ENCODE data around the gene STX7.

The STX7 gene

DNA sequence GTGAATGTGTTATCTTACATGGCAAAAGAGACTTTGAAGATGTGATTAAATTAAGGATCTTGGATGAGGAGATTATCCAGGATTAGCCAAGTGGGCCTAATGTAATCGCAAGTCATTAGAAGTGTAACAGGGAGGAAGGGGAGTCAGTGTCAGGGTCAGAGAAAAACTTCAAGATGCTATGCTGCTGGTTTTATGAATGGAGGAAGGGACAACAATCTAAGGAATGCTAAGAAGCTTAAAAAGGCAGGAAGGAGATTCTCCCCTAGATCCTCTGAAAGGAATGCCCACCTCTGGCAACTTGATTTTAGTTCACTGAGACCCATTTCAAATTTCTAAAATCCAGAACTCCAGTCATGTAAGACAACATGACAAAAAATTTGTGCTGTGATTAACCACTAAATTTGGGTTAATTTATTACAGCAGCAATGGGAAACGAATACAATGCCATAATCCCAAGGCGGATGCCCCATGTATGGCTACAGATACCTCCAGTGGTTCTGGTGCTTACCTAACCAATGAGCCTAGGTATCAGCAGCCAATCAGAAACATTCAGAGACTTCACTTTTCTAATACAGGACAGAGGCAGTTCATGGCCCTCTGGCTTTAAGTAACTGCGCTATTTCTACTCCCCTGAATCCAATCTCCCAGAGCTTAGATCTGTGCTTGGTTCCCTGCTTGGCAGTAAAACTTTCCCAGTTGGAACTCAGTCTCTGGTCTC, 36.0 kb upstream of the STX7 start (continued):
- TF ChIP-seq, protein P1, sequence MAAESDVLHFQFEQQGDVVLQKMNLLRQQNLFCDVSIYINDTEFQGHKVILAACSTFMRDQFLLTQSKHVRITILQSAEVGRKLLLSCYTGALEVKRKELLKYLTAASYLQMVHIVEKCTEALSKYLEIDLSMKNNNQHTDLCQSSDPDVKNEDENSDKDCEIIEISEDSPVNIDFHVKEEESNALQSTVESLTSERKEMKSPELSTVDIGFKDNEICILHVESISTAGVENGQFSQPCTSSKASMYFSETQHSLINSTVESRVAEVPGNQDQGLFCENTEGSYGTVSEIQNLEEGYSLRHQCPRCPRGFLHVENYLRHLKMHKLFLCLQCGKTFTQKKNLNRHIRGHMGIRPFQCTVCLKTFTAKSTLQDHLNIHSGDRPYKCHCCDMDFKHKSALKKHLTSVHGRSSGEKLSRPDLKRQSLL (tag by site-specific recombination; IDR thresholded peaks at IDR 0.05) = no peak
- TF ChIP-seq ZNF629 (tag by site-specific recombination; IDR thresholded peaks at IDR 0.05) = no peak

DNA sequence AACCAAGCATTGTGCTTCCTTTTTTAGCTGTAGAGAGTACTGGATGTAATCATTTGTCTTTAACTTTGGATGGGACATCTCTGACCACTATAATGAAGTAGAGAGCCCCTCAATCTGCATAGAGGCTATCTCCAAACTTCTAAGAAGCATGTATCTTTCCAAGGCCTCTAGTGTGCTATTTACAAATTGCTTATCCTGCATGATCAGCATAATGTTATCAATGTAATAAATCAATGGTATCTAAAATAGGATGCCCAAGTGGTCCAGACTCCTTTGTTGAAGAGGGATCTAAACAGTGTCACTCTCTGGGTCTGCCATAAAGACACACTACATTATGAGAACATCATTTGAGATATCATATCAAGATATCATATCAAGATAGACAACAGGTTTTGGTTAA, 31.9 kb upstream of the STX7 start:
- ChIA-PET POLR2A (no interaction called here), CTCF (interaction anchor here (0.6 to 2.4 kb wide), 2 partner anchors 14 to 110 kb away, joined by 3 to 20 read pairs; no protein-coding TSS in a partner anchor)
- no peak for TF ChIP-seq ZNF221 (tag by site-specific recombination; IDR thresholded peaks at IDR 0.05; ENCODE audit: borderline replicate concordance)
- Histone ChIP-seq H3K27ac (ENCODE audit: extremely low read depth, low read depth, low read length) (no peak overlapping the region), H3K4me1 (ENCODE audit: control insufficient read depth, insufficient read depth, low read length) (no peaks in the 10 kb centered on the region), H3K9me3 (ENCODE audit: control insufficient read depth, insufficient read depth, low read depth, low read length) (no peaks in the 10 kb centered on the region), H3K36me3 (ENCODE audit: control insufficient read depth in 2 of 2, insufficient read depth in 1 of 2, low read length in 2 of 2) (no peaks in the 10 kb centered on the region), H3K4me3 (ENCODE audit: low read depth, low read length) (no peak overlapping the region)

DNA sequence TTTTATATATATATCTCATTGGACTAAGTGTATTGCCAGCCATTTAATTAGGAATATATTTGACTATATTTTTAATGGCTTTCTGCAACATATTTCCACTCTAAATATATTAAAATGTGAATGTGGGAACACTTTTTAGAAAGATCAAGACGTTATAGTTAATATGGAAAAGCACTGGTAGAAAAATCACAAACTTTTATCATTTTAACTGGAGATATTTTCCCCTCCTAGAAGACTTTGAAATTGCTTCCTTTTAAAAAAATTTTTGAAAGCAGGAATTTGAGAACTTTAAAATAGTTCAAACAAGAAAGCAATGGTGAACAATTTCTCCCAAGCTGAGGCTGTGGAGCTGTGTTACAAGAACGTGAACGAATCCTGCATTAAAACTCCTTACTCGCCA, 25.1 kb upstream of the STX7 start, which contains the start of gene TAAR9:
TSS of gene TAAR9 (plus strand) at position 301 of the 400 bp plus-strand sequence. CDS start at position 314, 13 bp downstream.
- H3K36me3 ChIP-seq (ENCODE audit: control insufficient read depth in 2 of 2, insufficient read depth in 1 of 2, low read length in 2 of 2) = no peaks in the 10 kb centered on the region
- TF ChIP-seq ZNF544 (tag by site-specific recombination; IDR thresholded peaks at IDR 0.05) = no peak
- TF ChIP-seq, protein P2, sequence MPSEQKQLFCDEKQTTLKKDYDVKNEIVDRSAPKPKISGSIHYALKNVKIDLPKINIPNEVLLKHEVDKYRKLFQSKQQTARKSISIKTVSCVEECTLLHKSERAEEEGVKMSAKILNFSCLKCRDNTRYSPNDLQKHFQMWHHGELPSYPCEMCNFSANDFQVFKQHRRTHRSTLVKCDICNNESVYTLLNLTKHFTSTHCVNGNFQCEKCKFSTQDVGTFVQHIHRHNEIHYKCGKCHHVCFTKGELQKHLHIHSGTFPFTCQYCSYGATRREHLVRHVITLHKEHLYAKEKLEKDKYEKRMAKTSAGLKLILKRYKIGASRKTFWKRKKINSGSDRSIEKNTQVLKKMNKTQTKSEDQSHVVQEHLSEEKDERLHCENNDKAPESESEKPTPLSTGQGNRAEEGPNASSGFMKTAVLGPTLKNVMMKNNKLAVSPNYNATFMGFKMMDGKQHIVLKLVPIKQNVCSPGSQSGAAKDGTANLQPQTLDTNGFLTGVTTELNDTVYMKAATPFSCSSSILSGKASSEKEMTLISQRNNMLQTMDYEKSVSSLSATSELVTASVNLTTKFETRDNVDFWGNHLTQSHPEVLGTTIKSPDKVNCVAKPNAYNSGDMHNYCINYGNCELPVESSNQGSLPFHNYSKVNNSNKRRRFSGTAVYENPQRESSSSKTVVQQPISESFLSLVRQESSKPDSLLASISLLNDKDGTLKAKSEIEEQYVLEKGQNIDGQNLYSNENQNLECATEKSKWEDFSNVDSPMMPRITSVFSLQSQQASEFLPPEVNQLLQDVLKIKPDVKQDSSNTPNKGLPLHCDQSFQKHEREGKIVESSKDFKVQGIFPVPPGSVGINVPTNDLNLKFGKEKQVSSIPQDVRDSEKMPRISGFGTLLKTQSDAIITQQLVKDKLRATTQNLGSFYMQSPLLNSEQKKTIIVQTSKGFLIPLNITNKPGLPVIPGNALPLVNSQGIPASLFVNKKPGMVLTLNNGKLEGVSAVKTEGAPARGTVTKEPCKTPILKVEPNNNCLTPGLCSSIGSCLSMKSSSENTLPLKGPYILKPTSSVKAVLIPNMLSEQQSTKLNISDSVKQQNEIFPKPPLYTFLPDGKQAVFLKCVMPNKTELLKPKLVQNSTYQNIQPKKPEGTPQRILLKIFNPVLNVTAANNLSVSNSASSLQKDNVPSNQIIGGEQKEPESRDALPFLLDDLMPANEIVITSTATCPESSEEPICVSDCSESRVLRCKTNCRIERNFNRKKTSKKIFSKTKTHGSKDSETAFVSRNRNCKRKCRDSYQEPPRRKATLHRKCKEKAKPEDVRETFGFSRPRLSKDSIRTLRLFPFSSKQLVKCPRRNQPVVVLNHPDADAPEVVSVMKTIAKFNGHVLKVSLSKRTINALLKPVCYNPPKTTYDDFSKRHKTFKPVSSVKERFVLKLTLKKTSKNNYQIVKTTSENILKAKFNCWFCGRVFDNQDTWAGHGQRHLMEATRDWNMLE (tag by site-specific recombination; conservative IDR thresholded peaks at IDR 0.05; ENCODE audit: low read depth) = no peak
- no peaks in the 10 kb centered on the region for H3K9me3 ChIP-seq (ENCODE audit: control insufficient read depth, insufficient read depth, low read depth, low read length)
- H3K4me3 ChIP-seq (ENCODE audit: low read depth, low read length) = no peak within 1 kb of the TSS
- no peak within 1 kb of the TSS for H3K27ac ChIP-seq (ENCODE audit: extremely low read depth, low read depth, low read length)
- CTCF ChIA-PET = interaction anchor here (0.8 to 1.2 kb wide), 2 partner anchors 8 to 132 kb away, joined by 5 to 8 read pairs; no protein-coding TSS in a partner anchor
- POLR2A ChIA-PET = interaction anchor here (1.5 kb wide), 1 partner anchor 25 kb away, joined by 4 read pairs; the partner anchor contains the start of gene STX7
- no peaks in the 10 kb centered on the region for H3K4me1 ChIP-seq (ENCODE audit: control insufficient read depth, insufficient read depth, low read length)

DNA sequence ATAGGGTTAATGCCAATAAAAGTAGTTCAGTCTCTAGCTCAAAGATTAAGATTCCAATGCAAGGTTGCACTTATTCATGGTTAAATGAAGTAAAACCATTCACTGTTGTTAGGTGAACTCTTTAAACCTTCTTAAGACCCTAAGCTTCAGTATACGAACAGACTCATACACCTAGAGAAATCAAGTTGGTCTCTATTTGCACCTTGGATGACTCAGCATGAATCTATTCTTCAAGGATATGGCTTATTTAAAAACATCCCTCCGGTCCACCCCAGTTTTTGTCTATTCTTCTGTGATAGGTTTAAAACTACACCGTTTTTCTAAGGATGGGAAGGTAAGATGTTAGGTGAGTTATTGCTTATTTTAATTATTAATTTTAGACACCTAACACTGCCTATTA, 24.2 kb upstream of the STX7 start:
- Histone ChIP-seq H3K36me3 (ENCODE audit: control insufficient read depth in 2 of 2, insufficient read depth in 1 of 2, low read length in 2 of 2) (no peaks in the 10 kb centered on the region), H3K4me3 (ENCODE audit: low read depth, low read length) (no peak overlapping the region), H3K27ac (ENCODE audit: extremely low read depth, low read depth, low read length) (no peak overlapping the region), H3K9me3 (ENCODE audit: control insufficient read depth, insufficient read depth, low read depth, low read length) (no peaks in the 10 kb centered on the region), H3K4me1 (ENCODE audit: control insufficient read depth, insufficient read depth, low read length) (no peaks in the 10 kb centered on the region)
- TF ChIP-seq ZNF239 (tag by site-specific recombination; IDR thresholded peaks at IDR 0.05) (no peak), ZNF184 (tag by site-specific recombination; IDR thresholded peaks at IDR 0.05) (no peak), ZNF596 (tag by site-specific recombination; IDR thresholded peaks at IDR 0.05) (no peak), KLF8 (tag by site-specific recombination; IDR thresholded peaks at IDR 0.05) (no peak), HOXD13 (CRISPR knock-in tag; IDR thresholded peaks at IDR 0.05; ENCODE audit: borderline replicate concordance) (no peak), ZNF501 (tag by site-specific recombination; IDR thresholded peaks at IDR 0.05) (no peak), ZNF510 (tag by site-specific recombination; IDR thresholded peaks at IDR 0.05; ENCODE audit: insufficient replicate concordance) (no peak), ZNF169 (tag by site-specific recombination; IDR thresholded peaks at IDR 0.05) (no peak), ZNF777 (tag by site-specific recombination; IDR thresholded peaks at IDR 0.05; ENCODE audit: borderline replicate concordance) (no peak), KLF9 (tag by site-specific recombination; IDR thresholded peaks at IDR 0.05; ENCODE audit: low read depth) (no peak)
- TF ChIP-seq, protein P3, sequence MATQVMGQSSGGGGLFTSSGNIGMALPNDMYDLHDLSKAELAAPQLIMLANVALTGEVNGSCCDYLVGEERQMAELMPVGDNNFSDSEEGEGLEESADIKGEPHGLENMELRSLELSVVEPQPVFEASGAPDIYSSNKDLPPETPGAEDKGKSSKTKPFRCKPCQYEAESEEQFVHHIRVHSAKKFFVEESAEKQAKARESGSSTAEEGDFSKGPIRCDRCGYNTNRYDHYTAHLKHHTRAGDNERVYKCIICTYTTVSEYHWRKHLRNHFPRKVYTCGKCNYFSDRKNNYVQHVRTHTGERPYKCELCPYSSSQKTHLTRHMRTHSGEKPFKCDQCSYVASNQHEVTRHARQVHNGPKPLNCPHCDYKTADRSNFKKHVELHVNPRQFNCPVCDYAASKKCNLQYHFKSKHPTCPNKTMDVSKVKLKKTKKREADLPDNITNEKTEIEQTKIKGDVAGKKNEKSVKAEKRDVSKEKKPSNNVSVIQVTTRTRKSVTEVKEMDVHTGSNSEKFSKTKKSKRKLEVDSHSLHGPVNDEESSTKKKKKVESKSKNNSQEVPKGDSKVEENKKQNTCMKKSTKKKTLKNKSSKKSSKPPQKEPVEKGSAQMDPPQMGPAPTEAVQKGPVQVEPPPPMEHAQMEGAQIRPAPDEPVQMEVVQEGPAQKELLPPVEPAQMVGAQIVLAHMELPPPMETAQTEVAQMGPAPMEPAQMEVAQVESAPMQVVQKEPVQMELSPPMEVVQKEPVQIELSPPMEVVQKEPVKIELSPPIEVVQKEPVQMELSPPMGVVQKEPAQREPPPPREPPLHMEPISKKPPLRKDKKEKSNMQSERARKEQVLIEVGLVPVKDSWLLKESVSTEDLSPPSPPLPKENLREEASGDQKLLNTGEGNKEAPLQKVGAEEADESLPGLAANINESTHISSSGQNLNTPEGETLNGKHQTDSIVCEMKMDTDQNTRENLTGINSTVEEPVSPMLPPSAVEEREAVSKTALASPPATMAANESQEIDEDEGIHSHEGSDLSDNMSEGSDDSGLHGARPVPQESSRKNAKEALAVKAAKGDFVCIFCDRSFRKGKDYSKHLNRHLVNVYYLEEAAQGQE (tag by site-specific recombination; IDR thresholded peaks at IDR 0.05) = no peak
- POLR2A ChIA-PET = no interaction called here
- CTCF ChIA-PET = interaction anchor here (0.6 to 0.8 kb wide), 4 partner anchors 133 to 1031 kb away, joined by 3 to 5 read pairs (median 4); no protein-coding TSS in a partner anchor
